CD8-positive, alpha-beta memory T cell (primary cell): Measurements from ENCODE around the gene PPM1K. TPM values are rescaled to one million over a fixed set of nuclear protein-coding genes. Genes with fewer than 3 reads are reported as not detected.

Experiments
- CTCF ChIA-PET: fragments of 350-600 bp; sonication (Branson Sonifier 250); formaldehyde crosslinking; loops from one replicate; lab custom pipeline; 2021; ENCODE audit warnings: antibody characterized with exemption; lab: Charles Lee
- POLR2A ChIA-PET: fragments of 350-600 bp; sonication (Branson Sonifier 250); formaldehyde crosslinking; loops from one replicate; lab custom pipeline; 2021; ENCODE audit warnings: antibody characterized with exemption; lab: Charles Lee
- DNase-seq, 5 donors: peaks; one replicate each; pipeline versions ENCODE4 v3.0.0 to v3.0.0-alpha.2; 2020 to 2022; ENCODE audit warnings: mixed read lengths in 1 of 5
- H3K27ac ChIP-seq: one replicate; pipeline ENCODE4 v1.7.0; 2013; ENCODE audit warnings: low read depth, mild to moderate bottlenecking, low read length, moderate library complexity
- H3K27me3 ChIP-seq: 2 replicates; pipeline ENCODE4 v1.7.0; 2013; ENCODE audit warnings: low read length, mild to moderate bottlenecking; ENCODE audit not compliant: insufficient read depth, poor library complexity, severe bottlenecking
- H3K36me3 ChIP-seq: 2 replicates; pipeline ENCODE4 v1.7.0; 2013; ENCODE audit warnings: mild to moderate bottlenecking, low read length, moderate library complexity; ENCODE audit not compliant: insufficient read depth
- H3K4me1 ChIP-seq: 2 replicates; pipeline ENCODE4 v1.7.0; 2013; ENCODE audit warnings: mild to moderate bottlenecking, low read length, moderate library complexity; ENCODE audit not compliant: insufficient read depth
- H3K4me3 ChIP-seq: 2 replicates; pipeline ENCODE4 v1.7.0; 2013; ENCODE audit warnings: mild to moderate bottlenecking, low read length
- H3K9me3 ChIP-seq: 2 replicates; pipeline ENCODE4 v1.7.0; 2013; ENCODE audit warnings: mild to moderate bottlenecking, low read length
- H3K27ac Mint-ChIP-seq, 8 donors: one replicate each; pipeline ENCODE4 v1.8.0; 2020 to 2021; ENCODE audit warnings: mixed read lengths in 8 of 8, mild to moderate bottlenecking in 6 of 8, inconsistent platforms in 3 of 8, moderate library complexity in 3 of 8
- H3K27me3 Mint-ChIP-seq, 2 donors: one replicate each; pipeline ENCODE4 v1.8.0; 2020 to 2021; ENCODE audit warnings: mixed read lengths in 2 of 2, mild to moderate bottlenecking in 1 of 2, moderate library complexity in 1 of 2
- H3K36me3 Mint-ChIP-seq, 3 donors: one replicate each; pipeline ENCODE4 v1.8.0; 2020 to 2021; ENCODE audit warnings: mixed read lengths in 3 of 3, inconsistent platforms in 1 of 3, mild to moderate bottlenecking in 1 of 3
- H3K4me1 Mint-ChIP-seq, 3 donors: one replicate each; pipeline ENCODE4 v1.8.0; 2020 to 2021; ENCODE audit warnings: mixed read lengths in 3 of 3, inconsistent platforms in 1 of 3, mild to moderate bottlenecking in 1 of 3
- H3K4me3 Mint-ChIP-seq, 7 donors: one replicate each; pipeline ENCODE4 v1.8.0; 2020 to 2021; ENCODE audit warnings: mixed read lengths in 7 of 7, mild to moderate bottlenecking in 6 of 7, moderate library complexity in 4 of 7, inconsistent platforms in 2 of 7
- H3K9me3 Mint-ChIP-seq, 5 donors: one replicate each; pipeline ENCODE4 v1.8.0; 2020 to 2022; ENCODE audit warnings: mixed read lengths in 5 of 5, mild to moderate bottlenecking in 3 of 5, moderate library complexity in 2 of 5, inconsistent platforms in 1 of 5
- polyA plus RNA-seq: library from polyadenylated mRNA; unstranded; fragments of 300-500 nt; fragmentation: Illumina TruSeq; gene quantifications from one replicate; pipeline ENCODE4 v1.2.3, GENCODE V29; 2021
- total RNA-seq, 2 experiments: library from RNA; stranded (reverse); gene quantifications; one replicate each; pipeline ENCODE4 v1.2.3, GENCODE V29; 2021

PPM1K gene
- total and polyA plus RNA-seq, 3 experiments from 2014 or later: 38.2 to 81.9 (median 44.3) TPM

- no peaks in the 10 kb centered on the region for H3K36me3 ChIP-seq
- no peaks in the 10 kb centered on the region for H3K4me1 ChIP-seq
- no peak overlapping the region for H3K27ac Mint-ChIP-seq
- no peak overlapping the region for H3K27ac ChIP-seq
- no peak overlapping the region for H3K4me3 ChIP-seq
- H3K27me3 ChIP-seq: no peaks in the 10 kb centered on the region
- H3K27me3 Mint-ChIP-seq: peaks cover 0 to 3% of the 10 kb centered on the region in 2 donors
- no peak for DNase-seq
- H3K36me3 Mint-ChIP-seq: peaks cover 0 to 3% (median 0%) of the 10 kb centered on the region in 3 donors
- H3K4me3 Mint-ChIP-seq: no peak overlapping the region
- CTCF ChIA-PET: interaction anchor here (2.0 to 4.7 kb wide), 2 partner anchors 9 to 287 kb away, joined by 6 to 21 read pairs; no protein-coding TSS in a partner anchor
- H3K9me3 ChIP-seq: no peaks in the 10 kb centered on the region
- H3K4me1 Mint-ChIP-seq: peaks cover 11 to 18% (median 14%) of the 10 kb centered on the region in 3 donors
- POLR2A ChIA-PET: no interaction called here
- H3K9me3 Mint-ChIP-seq: peaks cover 0 to 5% (median 2%) of the 10 kb centered on the region in 5 donors
Observed at GRCh38 chr4:88227734-88228133, 56.6 kb downstream of the PPM1K start.

DNA sequence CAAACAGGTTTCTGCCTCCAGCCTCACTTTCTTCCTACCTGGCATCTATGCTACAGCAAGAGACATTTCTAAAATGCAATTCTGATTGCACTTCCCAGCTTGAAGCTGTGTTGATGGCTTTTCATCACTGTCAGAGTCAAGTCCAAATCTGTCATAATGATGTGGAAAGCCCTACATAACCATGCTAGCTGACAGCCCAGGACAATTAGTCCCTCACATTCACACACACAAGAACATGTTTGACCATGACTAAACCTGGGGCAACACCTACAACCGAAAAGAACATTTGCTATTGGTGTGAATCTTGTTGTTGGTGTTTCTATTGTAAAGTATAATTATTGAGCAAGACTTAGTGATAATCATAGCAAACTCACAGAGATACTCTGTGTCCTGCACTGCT is 58.2 kb downstream of the PPM1K start:
- H3K9me3 ChIP-seq: no peaks in the 10 kb centered on the region
- peaks cover 0 to 8% (median 0%) of the 10 kb centered on the region in 3 donors for H3K36me3 Mint-ChIP-seq
- H3K27me3 ChIP-seq: no peaks in the 10 kb centered on the region
- peak overlapping the region in 1 of 8 donors; percentile 39 for H3K27ac Mint-ChIP-seq
- H3K4me1 ChIP-seq: no peaks in the 10 kb centered on the region
- ChIA-PET CTCF (interaction anchor here (0.6 to 4.7 kb wide), 3 partner anchors 14 to 288 kb away, joined by 3 to 21 read pairs (median 4); no protein-coding TSS in a partner anchor), POLR2A (no interaction called here)
- peaks cover 0 to 3% of the 10 kb centered on the region in 2 donors for H3K27me3 Mint-ChIP-seq
- no peaks in the 10 kb centered on the region for H3K36me3 ChIP-seq
- no peak overlapping the region for H3K27ac ChIP-seq
- no peak overlapping the region for H3K4me3 ChIP-seq
- peaks cover 6 to 9% (median 8%) of the 10 kb centered on the region in 3 donors for H3K4me1 Mint-ChIP-seq
- no peak for DNase-seq
- H3K9me3 Mint-ChIP-seq: peaks cover 0 to 5% (median 2%) of the 10 kb centered on the region in 5 donors
- H3K4me3 Mint-ChIP-seq: no peak overlapping the region

DNA sequence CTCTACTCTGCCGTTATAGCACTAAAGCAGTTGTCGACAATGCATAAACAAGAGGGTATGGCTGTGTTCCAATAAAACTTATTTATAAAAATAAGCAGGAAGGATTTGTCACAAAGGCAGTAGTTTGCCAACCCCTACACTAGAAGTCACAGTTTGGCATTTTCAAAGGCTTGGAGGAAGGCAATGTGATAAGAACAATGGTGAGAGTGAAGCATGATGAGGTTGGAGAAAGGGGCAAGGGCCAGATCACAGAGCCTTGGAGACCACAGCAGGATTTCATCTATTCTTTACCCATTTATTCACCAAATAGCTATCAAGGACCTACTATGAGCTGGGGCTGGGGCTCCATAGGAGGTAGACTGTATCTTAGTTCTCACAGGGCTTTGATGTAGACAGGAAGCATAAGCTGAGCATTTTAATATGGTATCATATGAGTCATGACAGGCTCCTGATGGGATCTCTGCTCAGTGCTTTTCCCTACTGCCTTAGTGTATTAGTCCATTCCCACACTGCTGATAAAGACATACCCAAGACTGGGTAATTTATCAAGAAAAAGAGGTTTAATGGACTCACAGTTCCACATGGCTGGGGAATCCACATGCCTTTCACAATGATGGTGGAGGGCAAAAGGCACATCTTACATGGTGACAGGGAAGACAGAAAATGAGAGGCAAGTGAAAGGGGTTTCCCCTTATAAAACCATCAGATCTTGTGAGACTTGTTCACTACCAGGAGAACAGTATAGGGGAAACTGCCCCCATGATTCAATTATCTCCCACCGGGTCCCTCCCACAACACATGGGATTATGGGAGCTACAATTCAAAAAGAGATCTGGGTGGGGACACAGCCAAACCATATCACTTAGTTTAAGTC is 58.9 kb downstream of the PPM1K start:
- POLR2A ChIA-PET: no interaction called here
- H3K9me3 ChIP-seq: no peaks in the 10 kb centered on the region
- H3K27me3 ChIP-seq: no peaks in the 10 kb centered on the region
- H3K4me1 ChIP-seq: no peaks in the 10 kb centered on the region
- peaks cover 0 to 8% (median 0%) of the 10 kb centered on the region in 3 donors for H3K36me3 Mint-ChIP-seq
- CTCF ChIA-PET: interaction anchor here (0.6 to 4.7 kb wide), 3 partner anchors 13 to 289 kb away, joined by 3 to 21 read pairs (median 4); no protein-coding TSS in a partner anchor
- no peak overlapping the region for H3K27ac ChIP-seq
- no peaks in the 10 kb centered on the region for H3K36me3 ChIP-seq
- peak overlapping the region in 1 of 8 donors; percentile 39 for H3K27ac Mint-ChIP-seq
- H3K4me1 Mint-ChIP-seq: peaks cover 2 to 3% (median 2%) of the 10 kb centered on the region in 3 donors
- no peak overlapping the region for H3K4me3 Mint-ChIP-seq
- no peak for DNase-seq
- H3K27me3 Mint-ChIP-seq: peaks cover 0 to 3% of the 10 kb centered on the region in 2 donors
- peaks cover 0 to 5% (median 2%) of the 10 kb centered on the region in 5 donors for H3K9me3 Mint-ChIP-seq
- no peak overlapping the region for H3K4me3 ChIP-seq

GRCh38 chr4:88223516-88223915 is 60.8 kb downstream of the PPM1K start:
- H3K4me1 Mint-ChIP-seq: peaks cover 3 to 6% (median 4%) of the 10 kb centered on the region in 3 donors
- Histone ChIP-seq H3K27ac (no peak overlapping the region), H3K27me3 (no peaks in the 10 kb centered on the region), H3K36me3 (no peaks in the 10 kb centered on the region), H3K9me3 (no peaks in the 10 kb centered on the region), H3K4me1 (no peaks in the 10 kb centered on the region), H3K4me3 (no peak overlapping the region)
- peaks cover 0 to 8% of the 10 kb centered on the region in 2 donors for H3K27me3 Mint-ChIP-seq
- POLR2A ChIA-PET: no interaction called here
- CTCF ChIA-PET: interaction anchor here (1.2 to 4.7 kb wide), 4 partner anchors 23 to 293 kb away, joined by 3 to 21 read pairs (median 4); no protein-coding TSS in a partner anchor
- DNase-seq: no peak
- H3K4me3 Mint-ChIP-seq: no peak overlapping the region
- no peak overlapping the region for H3K27ac Mint-ChIP-seq
- H3K9me3 Mint-ChIP-seq: no peaks in the 10 kb centered on the region
- peaks cover 0 to 4% (median 0%) of the 10 kb centered on the region in 3 donors for H3K36me3 Mint-ChIP-seq

- Histone ChIP-seq H3K36me3 (no peaks in the 10 kb centered on the region), H3K4me1 (no peaks in the 10 kb centered on the region), H3K4me3 (no peak overlapping the region), H3K27ac (no peak overlapping the region), H3K27me3 (no peaks in the 10 kb centered on the region), H3K9me3 (no peaks in the 10 kb centered on the region)
- ChIA-PET POLR2A (interaction anchor here (1.0 kb wide), 1 partner anchor 238 kb away, joined by 6 read pairs; the partner anchor contains the start of gene HERC5), CTCF (interaction anchor here (0.5 to 5.2 kb wide), 22 partner anchors 9 to 383 kb away, joined by 3 to 93 read pairs (median 4); partner anchors contain the start of genes HERC5, HERC6, PPM1K and PYURF)
- DNase-seq: peak in 2 of 5 donors; percentile 41 to 55
- Mint-ChIP-seq H3K9me3 (no peaks in the 10 kb centered on the region), H3K4me3 (no peak overlapping the region), H3K27ac (no peak overlapping the region), H3K27me3 (peaks cover 0 to 13% of the 10 kb centered on the region in 2 donors), H3K4me1 (peaks cover 3 to 6% (median 4%) of the 10 kb centered on the region in 3 donors), H3K36me3 (peaks cover 0 to 4% (median 0%) of the 10 kb centered on the region in 3 donors)
Observed at GRCh38 chr4:88219099-88219498, 65.3 kb downstream of the PPM1K start.

- CTCF ChIA-PET: interaction anchor here (1.3 to 5.2 kb wide), 3 partner anchors 184 to 298 kb away, joined by 3 to 93 read pairs (median 6); no protein-coding TSS in a partner anchor
- Mint-ChIP-seq H3K4me3 (no peak overlapping the region), H3K36me3 (peaks cover 0 to 4% (median 0%) of the 10 kb centered on the region in 3 donors)
Observed at GRCh38 chr4:88217169-88217568, 67.2 kb downstream of the PPM1K start.

DNA sequence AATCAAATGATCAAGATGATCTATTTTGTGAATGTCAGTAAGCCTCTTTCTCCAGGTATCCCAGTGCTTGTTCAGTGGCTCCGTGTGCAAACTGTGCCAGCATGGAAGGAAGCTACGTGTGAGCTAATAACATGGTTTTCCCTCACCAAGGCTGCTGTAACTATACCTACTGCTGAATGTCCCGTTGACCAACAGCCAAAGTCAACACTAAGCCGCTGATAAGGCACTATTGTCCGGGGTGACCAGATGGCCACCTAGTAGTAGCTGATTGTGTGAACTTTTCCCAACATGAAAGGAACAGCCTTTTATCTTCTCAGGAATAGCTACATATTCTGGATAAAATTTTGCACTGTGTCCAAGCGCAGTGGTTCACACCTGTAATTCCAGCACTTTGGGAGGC is 68.0 kb downstream of the PPM1K start:
- Histone ChIP-seq H3K36me3 (no peaks in the 10 kb centered on the region), H3K9me3 (no peaks in the 10 kb centered on the region), H3K4me1 (no peaks in the 10 kb centered on the region), H3K4me3 (no peak overlapping the region), H3K27ac (no peak overlapping the region), H3K27me3 (no peaks in the 10 kb centered on the region)
- Mint-ChIP-seq H3K4me1 (peaks cover 3 to 9% (median 6%) of the 10 kb centered on the region in 3 donors), H3K27me3 (peaks cover 2 to 13% of the 10 kb centered on the region in 2 donors), H3K27ac (peak overlapping the region in 1 of 8 donors; percentile 29), H3K9me3 (no peaks in the 10 kb centered on the region), H3K36me3 (peaks cover 0 to 2% (median 0%) of the 10 kb centered on the region in 3 donors), H3K4me3 (no peak overlapping the region)
- ChIA-PET POLR2A (no interaction called here), CTCF (interaction anchor here (1.2 to 5.2 kb wide), 3 partner anchors 10 to 299 kb away, joined by 3 to 93 read pairs (median 3); no protein-coding TSS in a partner anchor)
- no peak for DNase-seq

More at GRCh38 chr4:88217169-88217568, 67.2 kb downstream of the PPM1K start:
- H3K27ac Mint-ChIP-seq: no peak overlapping the region
- Histone ChIP-seq H3K36me3 (no peaks in the 10 kb centered on the region), H3K27me3 (no peaks in the 10 kb centered on the region), H3K4me3 (no peak overlapping the region), H3K27ac (no peak overlapping the region), H3K9me3 (no peaks in the 10 kb centered on the region), H3K4me1 (no peaks in the 10 kb centered on the region)
- peaks cover 2 to 13% of the 10 kb centered on the region in 2 donors for H3K27me3 Mint-ChIP-seq
- DNase-seq: no peak
- peaks cover 3 to 6% (median 5%) of the 10 kb centered on the region in 3 donors for H3K4me1 Mint-ChIP-seq
- POLR2A ChIA-PET: no interaction called here
- no peaks in the 10 kb centered on the region for H3K9me3 Mint-ChIP-seq
